ES-I3 (cell line): ENCODE results near the gene FBXW2.
"Not testable (repeated sequence)": the region's sequence is repeated elsewhere in the genome, so short reads cannot be mapped to it uniquely, and the experiment has no call there.

Source experiments
- H3K36me3 ChIP-seq: 2 replicates; pipeline ENCODE4 v1.6.1; 2013; ENCODE audit warnings: mild to moderate bottlenecking, low read length, control low read depth, moderate library complexity; ENCODE audit not compliant: insufficient read depth
- H3K4me1 ChIP-seq: 2 replicates; pipeline ENCODE4 v1.6.1; 2013; ENCODE audit warnings: mild to moderate bottlenecking, control low read depth, low read length; ENCODE audit not compliant: insufficient read depth
- H3K9ac ChIP-seq: 2 replicates; pipeline ENCODE4 v1.6.1; 2013; ENCODE audit warnings: low read depth, mild to moderate bottlenecking, low read length, moderate library complexity
- H3K9me3 ChIP-seq: 2 replicates; pipeline ENCODE4 v1.6.1; 2013; ENCODE audit warnings: mild to moderate bottlenecking, low read length, moderate library complexity; ENCODE audit not compliant: control insufficient read depth, insufficient read depth

FBXW2 gene

DNA sequence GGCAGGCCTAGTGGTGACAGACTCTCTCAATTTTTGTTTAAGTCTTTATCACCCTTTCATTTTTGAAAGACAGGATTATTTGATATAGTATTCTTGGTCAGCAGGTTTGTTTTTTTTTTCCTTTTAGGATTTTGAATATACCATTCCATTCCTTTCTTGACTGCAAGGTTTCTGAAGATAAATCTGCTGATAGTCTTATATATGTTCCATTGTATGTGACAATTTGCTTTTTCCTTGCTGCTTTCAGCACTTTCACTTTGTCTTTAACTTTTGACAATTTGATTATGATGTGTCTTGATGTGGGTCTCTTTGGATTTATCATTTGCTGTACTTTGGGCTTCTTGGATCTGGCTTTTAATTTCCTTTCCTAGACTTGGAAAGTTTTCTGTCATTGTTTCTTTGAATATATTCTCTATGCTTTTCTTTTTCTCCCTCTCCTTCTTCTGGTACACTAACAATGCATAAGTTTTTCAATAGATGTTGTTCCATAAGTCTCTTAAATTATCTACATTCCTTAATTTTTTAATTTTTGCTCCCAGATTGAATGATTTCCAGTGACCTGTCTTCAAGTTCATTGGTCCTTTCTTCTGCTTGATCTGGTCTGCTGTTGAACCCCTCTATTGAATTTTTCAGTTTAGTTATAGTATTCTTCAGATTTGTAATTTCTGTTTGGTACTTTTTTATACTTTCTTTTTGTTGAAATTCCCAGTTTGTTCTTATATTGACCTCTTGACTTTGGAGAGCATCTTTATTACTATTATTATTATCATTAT is 14.6 kb upstream of the FBXW2 start:
- H3K9ac ChIP-seq: no peak overlapping the region
- H3K36me3 ChIP-seq: no peaks in the 10 kb centered on the region
- H3K4me1 ChIP-seq: no peaks in the 10 kb centered on the region
- H3K9me3 ChIP-seq: peaks cover 7% of the 10 kb centered on the region; the same call in 1 of the 2 replicates

- not testable (repeated sequence) for H3K4me1 ChIP-seq, H3K36me3 ChIP-seq, H3K9me3 ChIP-seq, H3K9ac ChIP-seq
These were observed 11.7 kb upstream of the FBXW2 start for GRCh38 chr9:120804784-120805363.

GRCh38 chr9:120801441-120801840 is 8.2 kb upstream of the FBXW2 start:
- H3K9me3 ChIP-seq: no peaks in the 10 kb centered on the region; the same call in 1 of the 2 replicates

GRCh38 chr9:120791161-120791560 is 2.1 kb downstream of the FBXW2 start:
- Histone ChIP-seq H3K36me3 (peaks cover 8% of the 10 kb centered on the region; the same call in 1 of the 2 replicates), H3K9me3 (no peaks in the 10 kb centered on the region), H3K9ac (no peak overlapping the region), H3K4me1 (peaks cover 4% of the 10 kb centered on the region; the same call in 1 of the 2 replicates)

More at GRCh38 chr9:120801441-120801840, 8.2 kb upstream of the FBXW2 start:
- Histone ChIP-seq H3K4me1 (no peaks in the 10 kb centered on the region), H3K36me3 (peaks cover 3% of the 10 kb centered on the region; the same call in 1 of the 2 replicates), H3K9ac (no peak overlapping the region)

GRCh38 chr9:120787933-120788332 is 5.3 kb downstream of the FBXW2 start:
- Histone ChIP-seq H3K9ac (no peak overlapping the region), H3K36me3 (peaks cover 8% of the 10 kb centered on the region; the same call in 1 of the 2 replicates), H3K4me1 (peaks cover 4% of the 10 kb centered on the region; the same call in 1 of the 2 replicates), H3K9me3 (no peaks in the 10 kb centered on the region)

DNA sequence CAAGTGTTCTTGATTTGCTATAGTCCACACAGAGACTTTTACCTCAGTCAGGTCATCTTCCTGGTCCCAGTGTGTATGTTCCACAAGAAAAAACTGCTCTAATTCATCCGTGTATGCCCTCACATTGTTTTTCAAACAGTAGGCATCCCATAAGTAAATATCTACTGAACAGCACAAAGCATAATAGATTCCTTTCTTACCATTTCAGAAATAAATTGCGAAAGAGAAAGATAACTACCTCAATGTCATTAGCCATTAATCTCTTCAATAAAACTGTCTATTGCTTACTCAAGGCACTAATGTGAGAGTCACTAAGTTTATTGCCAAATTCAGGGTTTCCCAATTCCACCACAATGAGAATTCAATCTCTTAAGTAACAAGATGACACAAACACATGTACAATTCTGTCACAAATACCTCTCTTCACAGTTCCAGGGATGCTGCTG is 9.6 kb downstream of the FBXW2 start:
- H3K9ac ChIP-seq: no peak overlapping the region

GRCh38 chr9:120781236-120781635 is 12.0 kb downstream of the FBXW2 start:
- H3K9ac ChIP-seq: no peak overlapping the region
- no peaks in the 10 kb centered on the region for H3K9me3 ChIP-seq
- peaks cover 7% of the 10 kb centered on the region for H3K36me3 ChIP-seq
- no peaks in the 10 kb centered on the region for H3K4me1 ChIP-seq

More for the DNA sequence above, 9.6 kb downstream of the FBXW2 start:
- H3K36me3 ChIP-seq: peaks cover 8% of the 10 kb centered on the region; the same call in 1 of the 2 replicates
- H3K9me3 ChIP-seq: no peaks in the 10 kb centered on the region
- H3K4me1 ChIP-seq: no peaks in the 10 kb centered on the region

- Histone ChIP-seq H3K36me3 (peaks cover 7% of the 10 kb centered on the region), H3K4me1 (no peaks in the 10 kb centered on the region), H3K9me3 (no peaks in the 10 kb centered on the region), H3K9ac (no peak overlapping the region)
These were observed 12.8 kb downstream of the FBXW2 start for GRCh38 chr9:120780367-120780766.

- H3K4me1 ChIP-seq: no peaks in the 10 kb centered on the region
- H3K36me3 ChIP-seq: peaks cover 11% of the 10 kb centered on the region
- H3K9ac ChIP-seq: no peak overlapping the region
- H3K9me3 ChIP-seq: no peaks in the 10 kb centered on the region
These were observed 14.0 kb downstream of the FBXW2 start for GRCh38 chr9:120779227-120779626.

- H3K9me3 ChIP-seq: no peaks in the 10 kb centered on the region
- H3K36me3 ChIP-seq: peaks cover 11% of the 10 kb centered on the region
- H3K9ac ChIP-seq: no peak overlapping the region
- no peaks in the 10 kb centered on the region for H3K4me1 ChIP-seq
These were observed 14.5 kb downstream of the FBXW2 start for GRCh38 chr9:120778758-120779157.

DNA sequence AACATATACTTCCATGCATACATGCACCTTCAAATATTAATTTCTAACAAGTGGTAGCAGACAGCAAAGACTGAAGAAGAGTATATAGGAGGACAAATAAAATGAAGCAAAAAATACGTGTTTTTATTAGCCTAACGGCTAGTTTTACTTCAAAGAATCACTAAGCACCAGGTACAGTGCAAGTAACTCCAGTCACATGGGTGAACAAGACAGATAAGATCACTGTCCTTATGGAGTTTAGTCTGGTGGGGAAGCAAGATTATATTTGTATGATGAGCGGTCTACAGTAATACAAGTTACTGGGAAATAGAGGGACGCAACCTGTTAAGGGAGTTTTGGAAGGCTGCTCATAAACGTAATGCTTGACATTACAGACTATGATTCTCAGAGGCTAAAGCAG is 16.0 kb downstream of the FBXW2 start:
- Histone ChIP-seq H3K9ac (no peak overlapping the region), H3K9me3 (no peaks in the 10 kb centered on the region), H3K4me1 (no peaks in the 10 kb centered on the region), H3K36me3 (peaks cover 11% of the 10 kb centered on the region)

DNA sequence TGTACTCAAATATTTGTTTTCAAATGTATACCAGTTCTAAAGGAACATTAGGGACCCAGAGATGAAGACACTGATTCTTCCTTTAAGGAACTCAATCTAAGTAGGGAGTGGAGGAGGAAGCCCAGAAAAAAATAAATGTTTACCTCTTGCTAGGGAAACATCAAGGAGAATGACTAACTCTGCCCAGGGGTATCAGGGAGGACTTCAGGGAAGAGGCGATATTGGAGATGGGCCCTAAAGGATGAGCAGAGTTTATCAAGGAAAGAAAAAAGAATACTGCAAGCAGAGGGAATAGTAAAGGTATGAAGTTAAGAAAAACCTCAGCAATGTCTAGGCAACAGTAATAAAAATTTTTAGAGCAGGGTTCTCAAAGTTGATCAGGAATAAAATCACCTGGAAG is 16.4 kb downstream of the FBXW2 start:
- H3K36me3 ChIP-seq: peaks cover 11% of the 10 kb centered on the region

DNA sequence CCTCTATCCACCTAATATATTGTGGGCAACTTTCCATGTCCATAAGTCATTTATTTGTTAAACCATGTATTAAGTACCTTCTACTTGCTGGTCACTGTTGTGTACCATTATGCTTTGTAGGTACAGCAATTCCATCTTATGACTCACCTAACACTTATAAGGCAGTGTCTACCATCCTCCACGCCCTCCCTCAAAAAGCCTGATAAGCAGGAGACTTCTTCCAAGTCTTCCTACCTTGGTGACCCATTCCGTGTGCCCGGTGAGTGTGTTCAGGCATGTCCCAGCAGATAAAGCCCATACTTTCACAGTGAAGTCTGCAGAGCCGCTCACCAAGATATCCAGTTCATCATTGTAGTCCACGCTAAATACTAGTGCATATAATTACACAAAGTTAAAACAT is 17.4 kb downstream of the FBXW2 start:
- Histone ChIP-seq H3K9me3 (no peaks in the 10 kb centered on the region), H3K36me3 (peaks cover 17% of the 10 kb centered on the region)

More for the DNA sequence above, 16.4 kb downstream of the FBXW2 start:
- Histone ChIP-seq H3K4me1 (no peaks in the 10 kb centered on the region), H3K9me3 (no peaks in the 10 kb centered on the region), H3K9ac (no peak overlapping the region)

GRCh38 chr9:120774719-120775118 is 18.5 kb downstream of the FBXW2 start:
- no peaks in the 10 kb centered on the region for H3K9me3 ChIP-seq
- H3K4me1 ChIP-seq: no peaks in the 10 kb centered on the region
- no peak overlapping the region for H3K9ac ChIP-seq
- peaks cover 22% of the 10 kb centered on the region for H3K36me3 ChIP-seq

More for the DNA sequence above, 17.4 kb downstream of the FBXW2 start:
- Histone ChIP-seq H3K4me1 (no peaks in the 10 kb centered on the region), H3K9ac (no peak overlapping the region)

DNA sequence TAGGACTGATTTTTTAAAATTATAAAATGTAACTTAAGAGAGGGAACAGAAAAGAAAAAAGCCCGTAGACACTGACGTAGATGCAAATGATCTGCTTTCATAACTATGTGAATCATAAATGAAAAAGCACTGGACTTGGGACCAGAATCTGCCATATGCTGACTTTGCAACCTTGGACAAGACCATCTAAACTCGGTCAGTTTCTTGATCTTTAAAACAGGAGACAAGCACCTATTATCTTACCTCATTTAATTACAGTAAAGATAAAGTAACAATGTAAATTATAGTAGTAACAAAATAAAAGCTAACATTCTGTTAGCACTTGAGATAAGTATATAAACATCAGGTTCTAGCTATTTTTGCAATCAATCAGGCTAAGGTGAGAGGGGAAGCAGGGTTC is 20.0 kb downstream of the FBXW2 start:
- Histone ChIP-seq H3K36me3 (peaks cover 28% of the 10 kb centered on the region), H3K9ac (no peak overlapping the region)

More for the DNA sequence above, 20.0 kb downstream of the FBXW2 start:
- peaks cover 9% of the 10 kb centered on the region for H3K4me1 ChIP-seq
- H3K9me3 ChIP-seq: no peaks in the 10 kb centered on the region
